GM12878 (cell line): ENCODE measurements around the gene HERC2. TPM values are rescaled to one million over a fixed set of nuclear protein-coding genes. Genes with fewer than 3 reads are reported as not detected.
A peak's percentile ranks its signal among the peaks of the same experiment; 100 is the strongest.

Experiments
- ATAC-seq: fragments of 200-7000 bp; cut with Tn5 transposase; 3 replicates; pipeline ENCODE4 v1.9.1; 2020; ENCODE audit warnings: mild to moderate bottlenecking, moderate library complexity
- BruUV-seq: library from RNA; stranded (reverse); fragments of 400-500 nt; replicated peaks from 2 replicates; lab custom pipeline; 2021; lab: Mats Ljungman, UMichigan
- CTCF ChIA-PET: fragments of 300-600 bp; sonication (Branson Sonifier 250); formaldehyde crosslinking; extraction: SDS; loops from one replicate; lab custom pipeline; 2021; ENCODE audit warnings: inconsistent platforms; lab: Yijun Ruan, JAX
- POLR2A ChIA-PET: fragments of 350-600 bp; formaldehyde crosslinking; extraction: SDS; loops from one replicate; lab custom pipeline; 2021; ENCODE audit warnings: inconsistent platforms; lab: Charles Lee
- RAD21 ChIA-PET: fragments of 300-600 bp; sonication (Branson Sonifier 250); formaldehyde crosslinking; loops from one replicate; lab custom pipeline; 2023; ENCODE audit warnings: antibody characterized with exemption; ENCODE audit not compliant: unreplicated experiment; lab: Charles Lee
- SMC1A ChIA-PET: fragments of 300-600 bp; sonication (Branson Sonifier 250); formaldehyde crosslinking; loops from one replicate; lab custom pipeline; 2023; ENCODE audit not compliant: unreplicated experiment, uncharacterized antibody; lab: Charles Lee
- DNase-seq: peaks from one replicate; pipeline ENCODE4 v3.0.0-alpha.2; 2011; ENCODE audit warnings: low read depth, low spot score
- FAIRE-seq: peaks from 3 replicates; lab custom pipeline; 2011; peaks lifted over from hg19 to GRCh38; lab: Jason Lieb, UNC
- H2AFZ ChIP-seq: 2 replicates; pipeline ENCODE4 v1.6.0; 2011; ENCODE audit warnings: low read depth, low read length, control low read depth; ENCODE audit not compliant: control insufficient read depth
- H3K27ac ChIP-seq: 2 replicates; pipeline ENCODE4 v1.5.1; 2011; ENCODE audit warnings: control low read depth; ENCODE audit not compliant: control insufficient read depth, insufficient read depth
- H3K27me3 ChIP-seq, 2 experiments: replicated peaks in 1 of 2; 2 replicates each; pipeline versions ENCODE4 v1.6.0 to v1.6.1; 2011; ENCODE audit warnings: low read length in 1 of 2; ENCODE audit not compliant: control insufficient read depth in 2 of 2, insufficient read depth in 2 of 2
- H3K36me3 ChIP-seq, 2 experiments: 2 replicates each; pipeline ENCODE4 v1.5.1; 2011; ENCODE audit warnings: low read length in 1 of 2; ENCODE audit not compliant: control insufficient read depth in 2 of 2, insufficient read depth in 2 of 2
- H3K4me1 ChIP-seq: 2 replicates; pipeline ENCODE4 v1.6.1; 2011; ENCODE audit warnings: mild to moderate bottlenecking, low read length, moderate library complexity, mixed read lengths; ENCODE audit not compliant: control insufficient read depth, insufficient read depth
- H3K4me2 ChIP-seq: 2 replicates; pipeline ENCODE4 v1.6.0; 2011; ENCODE audit warnings: control low read depth; ENCODE audit not compliant: control insufficient read depth, insufficient read depth
- H3K4me3 ChIP-seq: fragments of 200-600 bp; sonication (generic); 2 replicates; pipeline ENCODE4 v1.5.1; 2016
- H3K79me2 ChIP-seq: 2 replicates; pipeline ENCODE4 v1.6.0; 2011; ENCODE audit warnings: low read length; ENCODE audit not compliant: control insufficient read depth, insufficient read depth
- H3K9ac ChIP-seq: 2 replicates; pipeline ENCODE4 v1.8.0; 2011; ENCODE audit warnings: low read length, control low read depth, mixed read lengths; ENCODE audit not compliant: control insufficient read depth, insufficient read depth
- H3K9me3 ChIP-seq: replicated peaks from 3 replicates; pipeline ENCODE4 v1.5.1; 2011; ENCODE audit warnings: mild to moderate bottlenecking, low read length; ENCODE audit not compliant: control insufficient read depth, insufficient read depth
- H4K20me1 ChIP-seq: 2 replicates; pipeline ENCODE4 v1.6.0; 2011; ENCODE audit not compliant: control insufficient read depth, insufficient read depth
- BCL3 ChIP-seq: IDR thresholded peaks from 2 replicates; pipeline ENCODE4 v1.6.1; 2011; ENCODE audit warnings: borderline replicate concordance, low read depth, mild to moderate bottlenecking, moderate library complexity, low read length; ENCODE audit not compliant: insufficient read depth, poor library complexity, severe bottlenecking
- CHD2 ChIP-seq: IDR thresholded peaks from 2 replicates; pipeline ENCODE4 v1.6.1; 2011; ENCODE audit warnings: low read depth, low read length, improper control_type of control experiment, borderline replicate concordance
- LARP7 ChIP-seq: fragments of 450-650 bp; IDR thresholded peaks from 2 replicates; pipeline ENCODE4 v1.6.1; 2017; ENCODE audit warnings: mild to moderate bottlenecking
- MTA3 ChIP-seq: IDR thresholded peaks from 2 replicates; pipeline ENCODE4 v1.6.1; 2012; ENCODE audit warnings: low read length, inconsistent platforms, borderline replicate concordance
- NFXL1 ChIP-seq: fragments of 450-650 bp; IDR thresholded peaks from 2 replicates; pipeline ENCODE4 v1.6.1; 2017; ENCODE audit warnings: antibody characterized with exemption, mild to moderate bottlenecking, borderline replicate concordance
- NKRF ChIP-seq: fragments of 450-650 bp; conservative IDR thresholded peaks from 2 replicates; pipeline ENCODE4 v1.6.1; 2017; ENCODE audit warnings: mild to moderate bottlenecking, moderate library complexity
- PBX3 ChIP-seq: IDR thresholded peaks from 2 replicates; pipeline ENCODE4 v1.6.1; 2011; ENCODE audit warnings: mild to moderate bottlenecking, low read depth, low read length, moderate library complexity; ENCODE audit not compliant: insufficient replicate concordance
- RB1 ChIP-seq: fragments of 450-650 bp; formaldehyde crosslinking; IDR thresholded peaks from 2 replicates; pipeline ENCODE4 v1.6.1; 2017; ENCODE audit warnings: mild to moderate bottlenecking, borderline replicate concordance
- USF2 ChIP-seq: IDR thresholded peaks from 2 replicates; pipeline ENCODE4 v1.6.1; 2011; ENCODE audit warnings: low read depth, low read length, improper control_type of control experiment, borderline replicate concordance
- YY1 ChIP-seq: IDR thresholded peaks from 2 replicates; pipeline ENCODE4 v1.6.1; 2011; ENCODE audit warnings: low read depth, mild to moderate bottlenecking, low read length
- ZBTB4 ChIP-seq: fragments of 450-650 bp; formaldehyde crosslinking; IDR thresholded peaks from 2 replicates; pipeline ENCODE4 v1.4.0; 2022; ENCODE audit warnings: mild to moderate bottlenecking, moderate library complexity
- WGBS: methylation state at CpG from one replicate; pipeline ENCODE4 v1.1.6; 2016; ENCODE audit warnings: low lambda C conversion rate; ENCODE audit not compliant: insufficient replicate concordance, insufficient coverage; ENCODE audit errors: missing lambda C conversion rate; 5-methylcytosine and 5-hydroxymethylcytosine counted together
- in situ Hi-C: fragments of 300-500 bp; cut with MboI; formaldehyde crosslinking; loops from 9 replicates; pipeline ENCODE4 v1.14.3; 2018; ENCODE audit warnings: mixed read lengths
- intact Hi-C: fragments of 100-400 bp; cut with micrococcal nuclease; formaldehyde crosslinking; loops from one replicate; pipeline ENCODE4 v1.14.2; 2022; ENCODE audit not compliant: unreplicated experiment
- polyA plus RNA-seq, 11 experiments: library from polyadenylated mRNA; depleted of rRNA in 4 of 11; unstranded in 6 of 11; stranded (reverse) in 5 of 11; fragments of >200 nt; fragmentation: Nextera tagmentation in 4 of 11; fragmentation: Illumina TruSeq in 1 of 11; extraction: Ambion mirVana in 4 of 11; extraction: Trizol in 1 of 11; gene quantifications; 1 replicate in 1 of 11; 2 replicates in 10 of 11; pipeline versions ENCODE4 v1.2.1 to v1.2.3, GENCODE V29; 2011 to 2016; ENCODE audit warnings: inconsistent platforms in 2 of 11, missing spikeins in 2 of 11, low read depth in 1 of 11
- total RNA-seq, 4 experiments: library from RNA; depleted of rRNA in 3 of 4; stranded (reverse); fragments of >200 nt in 3 of 4; fragmentation: Illumina TruSeq in 1 of 4; extraction: Trizol in 1 of 4; gene quantifications; 2 replicates each; pipeline versions ENCODE4 v1.2.1 to v1.2.3, GENCODE V29; 2013 to 2021

The HERC2 gene
- total and polyA plus RNA-seq, 10 of the 15 experiments (the other 5 are each of a cell fraction or from before 2014, with no cell fraction given), result 6.1 to 39.0 (median 24.0) TPM

GRCh38 chr15:28097656-28098359, 224.2 kb downstream of the HERC2 start (continued):
- no peak for TF ChIP-seq YY1
- no peak for TF ChIP-seq MTA3
- no peak for TF ChIP-seq NFXL1
- no peak for TF ChIP-seq RB1
- no peak for TF ChIP-seq BCL3
- TF ChIP-seq NKRF, result no peak

GRCh38 chr15:28096670-28097431, 225.1 kb downstream of the HERC2 start:
- 23% methylated on average over 48 of the region's 72 CpGs for WGBS
- POLR2A ChIA-PET, result no interaction called here
- CTCF ChIA-PET, result interaction anchor here (1.2 kb wide), 1 partner anchor 29 kb away, joined by 3 read pairs; no protein-coding TSS in a partner anchor
- Histone ChIP-seq H3K4me3 (peak overlapping the region; percentile 68; the same call in 1 of the 2 replicates), H2AFZ (no peak overlapping the region), H3K9ac (no peak overlapping the region), H3K4me2 (peak overlapping the region; percentile 93), H3K36me3 (no peaks in the 10 kb centered on the region), H4K20me1 (no peaks in the 10 kb centered on the region), H3K27ac (no peak overlapping the region), H3K27me3 (peaks cover 19 to 20% of the 10 kb centered on the region in 2 experiments), H3K9me3 (no peaks in the 10 kb centered on the region), H3K79me2 (no peaks in the 10 kb centered on the region), H3K4me1 (peaks cover 6% of the 10 kb centered on the region)
- SMC1A ChIA-PET, result no interaction called here
- intact Hi-C loops, result no loop called here
- ATAC-seq (no peak), FAIRE-seq (no peak), DNase-seq (no peak)
- in situ Hi-C loops, result no loop called here
- RAD21 ChIA-PET, result no interaction called here
- BruUV-seq, result no TSS peak
- TF ChIP-seq USF2 (no peak), ZBTB4 (CRISPR knock-in tag) (no peak), LARP7 (no peak), PBX3 (no peak), CHD2 (no peak)
